ENCODE measurements around the gene ACTL10. TPM values are rescaled to one million over a fixed set of nuclear protein-coding genes. Genes with fewer than 3 reads are reported as not detected.

Gene ACTL10
- total and polyA plus RNA-seq, 4 donors = 0.50 to 1.2 (median 0.80) TPM

DNA sequence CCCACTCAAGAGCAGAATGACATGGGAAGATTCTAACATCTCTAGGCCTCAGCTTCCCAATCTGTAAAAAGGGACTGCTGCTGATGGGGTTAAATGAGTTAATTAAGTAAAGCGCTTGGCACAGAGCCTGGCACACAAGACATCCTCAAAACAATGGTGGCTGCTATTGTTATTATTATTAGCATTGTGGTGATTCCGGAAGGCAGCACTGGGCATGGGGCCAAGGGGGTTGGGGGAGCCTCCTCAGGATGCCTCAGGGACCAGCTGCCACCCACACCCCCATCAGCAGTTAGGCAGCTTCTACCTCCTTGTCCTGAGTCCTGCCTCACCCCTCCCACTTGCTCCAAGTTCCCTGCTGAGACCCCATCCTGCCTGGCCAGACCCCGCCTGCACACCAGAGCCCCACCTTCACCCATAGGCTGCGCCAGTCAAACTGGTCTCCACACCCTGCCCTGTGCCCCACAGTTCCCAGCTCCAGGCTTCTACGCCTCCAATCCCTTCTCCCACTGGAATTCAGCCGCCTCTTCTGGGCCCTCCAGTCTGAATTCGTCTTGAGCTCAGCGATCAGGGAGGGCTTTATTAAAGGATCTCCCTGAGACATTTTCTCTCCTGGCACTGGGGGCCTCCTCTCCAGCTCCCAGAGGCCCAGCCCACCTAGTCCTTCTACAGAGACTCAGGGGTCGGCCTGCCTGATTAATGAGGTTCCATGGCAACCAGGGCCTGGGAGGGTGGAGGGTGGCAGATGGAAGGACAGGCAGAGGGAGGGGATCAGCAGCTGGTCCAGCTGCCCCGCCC, 18.0 kb downstream of the ACTL10 start:
- WGBS (ENCODE audit: insufficient coverage) = 12% methylated on average over 7 of the region's 10 CpGs
- peaks cover 6% of the 10 kb centered on the region for H3K36me3 ChIP-seq (ENCODE audit: control insufficient read depth, insufficient read depth, low read length)
- DNase-seq (ENCODE audit: low read depth in 4 of 6, low spot score in 6 of 6) = peak in 2 of 6 donors; percentile 37 to 64
- peak overlapping the region; percentile 33 for H3K4me3 ChIP-seq (ENCODE audit: low read depth, low read length)
- H3K4me1 ChIP-seq (ENCODE audit: control insufficient read depth, insufficient read depth, low read length) = peaks cover 20% of the 10 kb centered on the region
- no peak overlapping the region for H3K27ac ChIP-seq (ENCODE audit: low read depth, low read length)
- H3K27me3 ChIP-seq (ENCODE audit: control insufficient read depth, insufficient read depth, low read length) = no peaks in the 10 kb centered on the region
- no peaks in the 10 kb centered on the region for H3K9me3 ChIP-seq (ENCODE audit: control insufficient read depth, insufficient read depth, low read length)

DNA sequence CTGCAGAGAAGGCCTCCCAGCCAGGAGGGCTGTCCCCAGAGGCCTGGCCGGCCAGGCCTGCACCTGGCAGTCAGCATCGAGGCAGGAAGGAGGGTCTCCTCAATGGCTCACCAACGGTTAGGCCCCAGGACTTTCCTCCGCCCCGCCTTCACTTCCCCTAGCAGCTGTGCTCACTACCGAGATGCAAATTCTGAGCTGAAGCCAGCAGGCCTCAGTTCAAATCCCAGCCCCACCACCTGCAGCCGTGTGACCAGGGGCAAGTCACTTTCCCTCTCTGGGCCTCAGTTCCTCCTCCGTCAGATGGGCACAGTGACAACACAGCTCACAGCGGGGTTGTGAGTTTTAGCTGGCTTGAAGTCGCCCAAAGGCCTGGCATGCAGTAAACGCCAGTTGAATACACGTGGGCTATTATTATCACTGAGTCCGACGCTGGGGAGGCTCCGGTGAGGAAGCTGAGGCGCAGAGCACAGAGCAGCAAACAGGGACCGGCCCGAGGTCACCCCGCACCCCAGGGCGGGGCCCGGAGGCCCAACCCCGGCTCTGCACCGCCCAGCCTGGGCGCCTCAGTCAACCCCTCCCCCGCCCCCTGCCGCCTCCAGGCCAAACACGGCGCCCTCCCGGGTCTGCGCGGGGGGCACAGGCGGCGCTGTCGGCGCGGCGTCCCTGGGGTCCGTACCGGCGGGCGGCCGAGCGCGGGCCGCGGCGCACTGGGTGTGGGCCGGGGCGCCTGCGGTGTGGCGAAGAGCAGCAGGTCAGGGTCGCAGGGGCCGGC, 18.8 kb downstream of the ACTL10 start:
- peaks cover 20% of the 10 kb centered on the region for H3K4me1 ChIP-seq (ENCODE audit: control insufficient read depth, insufficient read depth, low read length)
- H3K9me3 ChIP-seq (ENCODE audit: control insufficient read depth, insufficient read depth, low read length) = no peaks in the 10 kb centered on the region
- H3K27ac ChIP-seq (ENCODE audit: low read depth, low read length) = no peak overlapping the region
- DNase-seq (ENCODE audit: low read depth in 4 of 6, low spot score in 6 of 6) = peak in 1 of 6 donors; percentile 31
- H3K36me3 ChIP-seq (ENCODE audit: control insufficient read depth, insufficient read depth, low read length) = no peaks in the 10 kb centered on the region
- H3K27me3 ChIP-seq (ENCODE audit: control insufficient read depth, insufficient read depth, low read length) = no peaks in the 10 kb centered on the region
- under 1% methylated on average over 52 of the region's 53 CpGs for WGBS (ENCODE audit: insufficient coverage)
- peak overlapping the region; percentile 33 for H3K4me3 ChIP-seq (ENCODE audit: low read depth, low read length)

DNA sequence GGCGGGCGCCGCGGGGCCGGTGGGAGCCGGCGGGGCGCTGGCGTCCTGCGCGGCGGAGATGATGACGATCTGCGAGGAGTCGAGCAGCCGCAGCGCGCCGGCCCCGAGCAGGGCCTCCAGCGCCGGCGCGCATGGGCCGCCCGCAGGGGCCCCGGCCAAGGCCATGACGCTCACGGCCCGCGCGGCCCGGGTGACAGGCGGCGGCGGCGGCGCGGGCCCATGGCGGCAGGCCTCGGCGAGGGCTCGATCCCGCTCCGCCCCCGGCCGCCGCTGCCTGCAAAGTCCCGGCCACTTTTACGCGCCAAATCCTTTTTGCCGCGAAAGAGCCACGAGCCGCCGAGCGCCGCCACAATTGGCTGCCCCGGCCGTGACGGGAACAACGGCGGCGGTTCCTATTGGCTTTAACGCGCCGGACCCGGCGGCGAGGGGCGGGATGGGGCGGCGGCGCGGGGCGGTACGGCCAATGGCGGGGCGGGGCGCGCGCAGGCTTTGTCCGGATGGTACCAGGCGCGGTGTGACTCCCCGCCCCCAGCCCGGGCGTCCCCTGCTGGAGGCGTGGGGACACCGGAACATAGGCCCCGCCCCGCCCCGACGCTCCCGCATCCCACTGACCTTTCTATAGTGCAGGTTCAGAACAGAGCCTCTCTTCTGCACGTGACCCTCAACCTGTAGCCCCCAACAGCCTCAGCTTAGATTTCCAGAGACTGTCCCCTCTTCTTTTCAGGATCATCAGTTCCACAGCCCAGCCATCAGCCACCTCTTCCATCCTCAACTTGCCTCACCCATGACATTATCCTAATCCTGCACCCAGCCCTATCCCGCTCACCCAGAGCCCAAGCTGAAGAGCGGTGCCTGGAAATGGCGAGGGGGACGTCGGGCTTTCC, 19.6 kb downstream of the ACTL10 start, which contains the start of gene E2F1:
E2F1 (minus strand) TSS at position 286 of the 884 bp plus-strand sequence; CDS start at position 165, 121 bp downstream.
- 2% methylated on average over 101 of the region's 101 CpGs for WGBS (ENCODE audit: insufficient coverage)
- H3K4me3 ChIP-seq (ENCODE audit: low read depth, low read length) = peak within 1 kb of the TSS; percentile 46

DNA sequence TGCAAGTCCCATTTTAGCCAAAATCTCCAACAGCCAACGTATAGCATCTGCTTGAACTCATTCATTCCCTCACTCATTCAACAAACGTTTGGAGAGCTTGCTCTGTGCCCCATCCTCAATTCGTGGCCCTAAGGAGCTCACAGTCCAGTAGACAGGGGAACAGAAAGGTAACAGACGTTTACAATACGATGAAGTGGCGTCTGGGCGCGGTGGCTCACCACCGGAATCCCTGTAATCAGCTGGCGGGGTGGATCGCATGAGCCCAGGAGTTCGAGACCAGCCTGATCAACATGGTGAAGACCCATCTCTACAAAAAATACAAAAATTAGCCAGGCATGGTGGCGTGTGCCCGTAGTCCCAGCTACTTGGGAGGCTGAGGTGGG, 20.2 kb downstream of the ACTL10 start:
- 78% methylated on average over 11 of the region's 14 CpGs for WGBS (ENCODE audit: insufficient coverage)
- peak overlapping the region; percentile 41 for H3K27ac ChIP-seq (ENCODE audit: low read depth, low read length)
- H3K4me3 ChIP-seq (ENCODE audit: low read depth, low read length) = peak overlapping the region; percentile 46
- H3K9me3 ChIP-seq (ENCODE audit: control insufficient read depth, insufficient read depth, low read length) = no peaks in the 10 kb centered on the region
- H3K36me3 ChIP-seq (ENCODE audit: control insufficient read depth, insufficient read depth, low read length) = no peaks in the 10 kb centered on the region
- peaks cover 20% of the 10 kb centered on the region for H3K4me1 ChIP-seq (ENCODE audit: control insufficient read depth, insufficient read depth, low read length)
- DNase-seq (ENCODE audit: low read depth in 4 of 6, low spot score in 6 of 6) = no peak
- no peaks in the 10 kb centered on the region for H3K27me3 ChIP-seq (ENCODE audit: control insufficient read depth, insufficient read depth, low read length)

More for the DNA sequence above, 19.6 kb downstream of the ACTL10 start, which contains the start of gene E2F1:
- H3K4me1 ChIP-seq (ENCODE audit: control insufficient read depth, insufficient read depth, low read length) = peaks cover 20% of the 10 kb centered on the region
- no peaks in the 10 kb centered on the region for H3K27me3 ChIP-seq (ENCODE audit: control insufficient read depth, insufficient read depth, low read length)
- no peaks in the 10 kb centered on the region for H3K36me3 ChIP-seq (ENCODE audit: control insufficient read depth, insufficient read depth, low read length)
- H3K9me3 ChIP-seq (ENCODE audit: control insufficient read depth, insufficient read depth, low read length) = no peaks in the 10 kb centered on the region
- peak; percentile 63 to 98 (median 92) for DNase-seq (ENCODE audit: low read depth in 4 of 6, low spot score in 6 of 6)
- peak within 1 kb of the TSS; percentile 41 for H3K27ac ChIP-seq (ENCODE audit: low read depth, low read length)

DNA sequence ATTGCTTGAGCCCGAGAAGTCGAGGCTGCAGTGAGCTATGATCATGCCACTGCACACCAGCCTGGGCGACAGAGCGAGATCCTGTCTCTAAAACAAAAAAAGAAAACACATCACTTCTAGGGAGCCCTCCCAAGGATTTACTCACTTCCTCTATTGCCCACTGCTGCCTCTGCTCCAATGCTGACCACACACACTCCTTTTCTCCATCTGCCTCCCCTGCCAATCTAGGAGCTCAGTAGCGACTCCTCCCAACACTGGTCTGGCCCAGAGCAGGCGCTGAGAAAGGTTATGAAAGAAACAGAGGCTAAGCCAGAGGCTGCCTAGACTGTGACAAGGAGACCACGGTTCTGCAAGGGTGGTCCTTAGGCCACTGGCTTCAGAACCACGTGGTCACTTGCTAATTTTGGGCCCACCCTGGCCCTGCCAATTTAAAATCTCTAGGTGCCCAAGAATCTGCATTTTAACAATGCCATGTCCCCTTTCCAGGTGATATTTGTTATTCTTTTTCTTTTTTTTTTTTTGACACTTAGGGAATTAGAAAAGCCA, 20.7 kb downstream of the ACTL10 start:
- 85% methylated on average over 6 of the region's 8 CpGs for WGBS (ENCODE audit: insufficient coverage)
- H3K27me3 ChIP-seq (ENCODE audit: control insufficient read depth, insufficient read depth, low read length) = no peaks in the 10 kb centered on the region
- H3K36me3 ChIP-seq (ENCODE audit: control insufficient read depth, insufficient read depth, low read length) = no peaks in the 10 kb centered on the region
- H3K4me3 ChIP-seq (ENCODE audit: low read depth, low read length) = no peak overlapping the region
- H3K27ac ChIP-seq (ENCODE audit: low read depth, low read length) = no peak overlapping the region
- H3K9me3 ChIP-seq (ENCODE audit: control insufficient read depth, insufficient read depth, low read length) = no peaks in the 10 kb centered on the region
- no peak for DNase-seq (ENCODE audit: low read depth in 4 of 6, low spot score in 6 of 6)
- H3K4me1 ChIP-seq (ENCODE audit: control insufficient read depth, insufficient read depth, low read length) = peaks cover 20% of the 10 kb centered on the region

DNA sequence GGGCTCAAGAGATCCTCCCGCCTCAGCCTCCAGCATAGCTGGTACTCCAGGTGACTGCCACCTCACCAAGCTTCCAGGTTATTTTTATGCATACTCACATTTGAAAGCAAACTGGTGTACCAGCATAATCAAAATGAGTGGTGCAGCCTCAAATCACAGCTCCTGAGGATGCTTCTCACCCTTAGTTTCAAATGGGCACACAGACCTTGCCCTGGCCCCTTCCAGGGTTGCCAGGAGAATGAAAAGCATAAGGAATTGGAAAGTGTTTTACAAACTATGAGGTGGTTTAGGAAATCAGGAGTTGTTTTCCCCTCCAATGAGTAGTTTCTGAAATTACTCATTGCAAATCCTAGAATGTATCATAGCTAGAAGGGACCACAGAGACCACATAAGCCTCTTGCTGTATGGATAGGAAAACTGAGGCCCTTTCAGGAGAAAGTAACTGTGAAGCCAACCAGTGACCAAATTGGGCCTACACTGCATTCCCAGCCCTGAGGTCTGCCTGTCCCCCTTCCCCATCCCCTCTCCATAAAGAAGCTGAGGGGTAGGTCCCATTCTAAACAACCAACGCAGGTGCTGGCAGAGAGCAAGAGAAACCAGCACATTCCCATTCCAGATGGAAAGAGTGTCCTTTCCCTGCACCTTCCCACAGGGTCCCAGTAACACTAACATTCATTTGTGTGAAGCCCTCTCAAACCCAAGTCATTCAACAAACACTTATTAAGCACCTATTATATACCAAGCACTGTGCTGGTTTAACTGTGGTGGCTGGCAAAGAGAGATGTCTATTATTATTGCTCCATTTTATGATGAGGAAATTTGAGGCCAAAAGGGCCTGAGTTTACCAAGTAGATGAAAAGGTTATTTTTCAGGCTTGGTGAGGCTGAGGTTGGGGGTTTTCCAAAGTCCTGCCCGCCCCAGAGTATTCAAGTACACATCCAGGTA, 21.5 kb downstream of the ACTL10 start:
- Histone ChIP-seq H3K27me3 (ENCODE audit: control insufficient read depth, insufficient read depth, low read length) (no peaks in the 10 kb centered on the region), H3K36me3 (ENCODE audit: control insufficient read depth, insufficient read depth, low read length) (no peaks in the 10 kb centered on the region), H3K9me3 (ENCODE audit: control insufficient read depth, insufficient read depth, low read length) (no peaks in the 10 kb centered on the region), H3K4me3 (ENCODE audit: low read depth, low read length) (no peak overlapping the region), H3K27ac (ENCODE audit: low read depth, low read length) (no peak overlapping the region), H3K4me1 (ENCODE audit: control insufficient read depth, insufficient read depth, low read length) (peaks cover 22% of the 10 kb centered on the region)
- 100% methylated on average over 2 of the region's 3 CpGs for WGBS (ENCODE audit: insufficient coverage)
- DNase-seq (ENCODE audit: low read depth in 4 of 6, low spot score in 6 of 6) = no peak

DNA sequence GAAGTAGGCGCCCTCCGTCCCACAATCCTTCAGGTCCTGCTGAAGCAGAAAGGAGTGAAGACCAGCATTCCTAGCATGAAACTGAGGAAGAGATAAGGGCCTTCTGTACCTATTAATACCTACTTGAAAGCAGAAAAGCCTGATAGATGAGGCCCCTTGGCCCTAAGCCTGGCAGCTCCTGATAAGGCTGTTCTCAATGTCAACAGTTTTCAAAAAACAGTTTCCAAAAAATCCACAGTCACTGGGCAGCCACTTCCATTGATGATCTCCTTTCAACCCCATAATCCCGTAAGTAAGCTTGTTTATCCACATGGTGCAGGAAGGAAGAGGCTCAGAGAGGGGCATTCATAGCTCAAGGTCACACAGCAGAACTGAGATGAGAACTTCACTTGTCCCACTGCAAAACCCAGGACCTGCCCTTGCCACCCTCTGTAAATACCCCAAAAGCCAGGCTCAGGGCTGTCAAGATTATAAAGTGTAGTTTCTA, 22.2 kb downstream of the ACTL10 start:
- Histone ChIP-seq H3K4me3 (ENCODE audit: low read depth, low read length) (no peak overlapping the region), H3K4me1 (ENCODE audit: control insufficient read depth, insufficient read depth, low read length) (peaks cover 29% of the 10 kb centered on the region), H3K27ac (ENCODE audit: low read depth, low read length) (no peak overlapping the region), H3K9me3 (ENCODE audit: control insufficient read depth, insufficient read depth, low read length) (no peaks in the 10 kb centered on the region), H3K36me3 (ENCODE audit: control insufficient read depth, insufficient read depth, low read length) (no peaks in the 10 kb centered on the region), H3K27me3 (ENCODE audit: control insufficient read depth, insufficient read depth, low read length) (no peaks in the 10 kb centered on the region)
- 80% methylated on average over 1 of the region's 3 CpGs for WGBS (ENCODE audit: insufficient coverage)
- no peak for DNase-seq (ENCODE audit: low read depth in 4 of 6, low spot score in 6 of 6)

DNA sequence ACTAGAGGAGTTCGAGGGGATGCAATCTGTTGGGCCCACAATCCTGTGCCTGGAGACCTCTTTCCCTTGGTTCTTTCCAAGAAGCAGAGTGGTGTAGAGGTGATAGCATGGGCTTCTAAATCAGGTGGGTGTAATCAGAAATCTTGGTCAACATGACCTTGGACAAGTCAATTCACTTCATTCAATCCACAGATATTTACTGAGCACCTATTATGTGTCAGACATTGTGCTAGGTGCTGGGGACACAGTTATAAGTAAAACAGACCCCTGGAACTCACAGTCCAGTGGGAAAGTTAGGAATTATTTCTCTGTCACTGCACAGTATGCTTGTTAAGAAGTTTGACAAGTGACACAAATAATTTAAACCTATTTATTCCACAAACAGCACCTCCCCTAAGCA, 22.8 kb downstream of the ACTL10 start:
- H3K27me3 ChIP-seq (ENCODE audit: control insufficient read depth, insufficient read depth, low read length) = no peaks in the 10 kb centered on the region
- WGBS (ENCODE audit: insufficient coverage) = no CpG with 5 or more reads among the region's 1 CpG
- H3K4me3 ChIP-seq (ENCODE audit: low read depth, low read length) = no peak overlapping the region
- H3K27ac ChIP-seq (ENCODE audit: low read depth, low read length) = no peak overlapping the region
- DNase-seq (ENCODE audit: low read depth in 4 of 6, low spot score in 6 of 6) = no peak
- H3K4me1 ChIP-seq (ENCODE audit: control insufficient read depth, insufficient read depth, low read length) = peaks cover 33% of the 10 kb centered on the region
- no peaks in the 10 kb centered on the region for H3K36me3 ChIP-seq (ENCODE audit: control insufficient read depth, insufficient read depth, low read length)
- no peaks in the 10 kb centered on the region for H3K9me3 ChIP-seq (ENCODE audit: control insufficient read depth, insufficient read depth, low read length)

Measured in spinal cord (tissue), 10 donors.